ENCODE measurements around the gene GREM1. TPM values are rescaled to one million over a fixed set of nuclear protein-coding genes. Genes with fewer than 3 reads are reported as not detected.

Gene GREM1
- total RNA-seq, 2 donors from 2014 or later = 0.62 to 2.7 TPM

DNA sequence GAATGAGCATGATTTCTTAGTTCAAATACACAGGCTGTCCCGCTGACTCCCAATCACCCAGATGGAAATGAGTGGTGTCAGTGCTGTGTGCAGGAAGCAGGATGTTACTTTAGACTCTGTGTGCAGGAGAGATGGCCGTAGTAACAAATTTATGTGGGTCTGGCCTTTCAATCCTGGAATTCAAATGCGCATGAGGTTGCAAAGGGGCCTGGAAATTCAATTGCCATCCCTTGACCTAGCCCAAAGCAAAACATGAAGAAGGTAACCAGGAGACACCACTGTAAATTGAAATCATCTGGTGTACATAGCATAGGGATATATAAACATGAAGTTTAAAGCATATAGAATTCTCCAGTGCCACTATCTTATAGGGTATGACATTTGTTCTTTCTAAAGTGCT lies 33.2 kb downstream of the GREM1 start:
- 60 to 61% methylated on average over 3 of the region's 3 CpGs for WGBS, 2 experiments (ENCODE audit: insufficient coverage in 1 of 2, insufficient read length in 1 of 2)
- H3K9ac ChIP-seq (ENCODE audit: extremely low read depth, low read length, poor library complexity, severe bottlenecking) = no peak overlapping the region
- H3K4me3 Mint-ChIP-seq = no peak overlapping the region
- H3K9me3 Mint-ChIP-seq = no peaks in the 10 kb centered on the region
- no peaks in the 10 kb centered on the region for H3K27me3 Mint-ChIP-seq (ENCODE audit: insufficient read depth)
- no peak overlapping the region for H3K27ac Mint-ChIP-seq
- DNase-seq = no peak
- H3K4me1 Mint-ChIP-seq = no peaks in the 10 kb centered on the region
- H3K9me3 ChIP-seq (ENCODE audit: control insufficient read depth, low read length) = no peaks in the 10 kb centered on the region
- no peak overlapping the region for H3K4me3 ChIP-seq (ENCODE audit: low read length)
- TF ChIP-seq, protein P1, sequence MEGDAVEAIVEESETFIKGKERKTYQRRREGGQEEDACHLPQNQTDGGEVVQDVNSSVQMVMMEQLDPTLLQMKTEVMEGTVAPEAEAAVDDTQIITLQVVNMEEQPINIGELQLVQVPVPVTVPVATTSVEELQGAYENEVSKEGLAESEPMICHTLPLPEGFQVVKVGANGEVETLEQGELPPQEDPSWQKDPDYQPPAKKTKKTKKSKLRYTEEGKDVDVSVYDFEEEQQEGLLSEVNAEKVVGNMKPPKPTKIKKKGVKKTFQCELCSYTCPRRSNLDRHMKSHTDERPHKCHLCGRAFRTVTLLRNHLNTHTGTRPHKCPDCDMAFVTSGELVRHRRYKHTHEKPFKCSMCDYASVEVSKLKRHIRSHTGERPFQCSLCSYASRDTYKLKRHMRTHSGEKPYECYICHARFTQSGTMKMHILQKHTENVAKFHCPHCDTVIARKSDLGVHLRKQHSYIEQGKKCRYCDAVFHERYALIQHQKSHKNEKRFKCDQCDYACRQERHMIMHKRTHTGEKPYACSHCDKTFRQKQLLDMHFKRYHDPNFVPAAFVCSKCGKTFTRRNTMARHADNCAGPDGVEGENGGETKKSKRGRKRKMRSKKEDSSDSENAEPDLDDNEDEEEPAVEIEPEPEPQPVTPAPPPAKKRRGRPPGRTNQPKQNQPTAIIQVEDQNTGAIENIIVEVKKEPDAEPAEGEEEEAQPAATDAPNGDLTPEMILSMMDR (conservative IDR thresholded peaks at IDR 0.05) = no peak
- no peak overlapping the region for H3K27ac ChIP-seq (ENCODE audit: low read depth, low read length)
- H3K36me3 ChIP-seq (ENCODE audit: control insufficient read depth, insufficient read depth, low read length) = no peaks in the 10 kb centered on the region
- no peaks in the 10 kb centered on the region for H3K27me3 ChIP-seq (ENCODE audit: control insufficient read depth, insufficient read depth, low read length, poor library complexity, severe bottlenecking)
- H3K36me3 Mint-ChIP-seq (ENCODE audit: low read depth) = no peaks in the 10 kb centered on the region
- H3K4me1 ChIP-seq (ENCODE audit: control insufficient read depth, insufficient read depth, low read length) = no peaks in the 10 kb centered on the region

- H3K36me3 ChIP-seq (ENCODE audit: control insufficient read depth, insufficient read depth, low read length) = no peaks in the 10 kb centered on the region
- Mint-ChIP-seq H3K4me3 (no peak overlapping the region), H3K36me3 (ENCODE audit: low read depth) (no peaks in the 10 kb centered on the region), H3K27ac (no peak overlapping the region), H3K4me1 (no peaks in the 10 kb centered on the region), H3K9me3 (peaks cover 5% of the 10 kb centered on the region), H3K27me3 (ENCODE audit: insufficient read depth) (peaks cover 2% of the 10 kb centered on the region)
- H3K27ac ChIP-seq (ENCODE audit: low read depth, low read length) = no peak overlapping the region
- 71 to 93% methylated on average over 2 of the region's 2 CpGs for WGBS, 2 experiments (ENCODE audit: insufficient coverage in 1 of 2, insufficient read length in 1 of 2)
- DNase-seq = no peak
- no peaks in the 10 kb centered on the region for H3K27me3 ChIP-seq (ENCODE audit: control insufficient read depth, insufficient read depth, low read length, poor library complexity, severe bottlenecking)
- no peak overlapping the region for H3K4me3 ChIP-seq (ENCODE audit: low read length)
- H3K9ac ChIP-seq (ENCODE audit: extremely low read depth, low read length, poor library complexity, severe bottlenecking) = no peak overlapping the region
- TF ChIP-seq, protein P1 (conservative IDR thresholded peaks at IDR 0.05) = no peak
- no peaks in the 10 kb centered on the region for H3K4me1 ChIP-seq (ENCODE audit: control insufficient read depth, insufficient read depth, low read length)
- H3K9me3 ChIP-seq (ENCODE audit: control insufficient read depth, low read length) = no peaks in the 10 kb centered on the region
Observed at GRCh38 chr15:32757426-32757825, 39.6 kb downstream of the GREM1 start.

- Histone ChIP-seq H3K36me3 (ENCODE audit: control insufficient read depth, insufficient read depth, low read length) (no peaks in the 10 kb centered on the region), H3K27ac (ENCODE audit: low read depth, low read length) (no peak overlapping the region), H3K9ac (ENCODE audit: extremely low read depth, low read length, poor library complexity, severe bottlenecking) (no peak overlapping the region), H3K9me3 (ENCODE audit: control insufficient read depth, low read length) (no peaks in the 10 kb centered on the region), H3K4me3 (ENCODE audit: low read length) (no peak overlapping the region), H3K27me3 (ENCODE audit: control insufficient read depth, insufficient read depth, low read length, poor library complexity, severe bottlenecking) (no peaks in the 10 kb centered on the region), H3K4me1 (ENCODE audit: control insufficient read depth, insufficient read depth, low read length) (no peaks in the 10 kb centered on the region)
- Mint-ChIP-seq H3K4me3 (no peak overlapping the region), H3K27me3 (ENCODE audit: insufficient read depth) (no peaks in the 10 kb centered on the region), H3K9me3 (peaks cover 7% of the 10 kb centered on the region), H3K36me3 (ENCODE audit: low read depth) (no peaks in the 10 kb centered on the region), H3K27ac (no peak overlapping the region), H3K4me1 (no peaks in the 10 kb centered on the region)
- TF ChIP-seq, protein P1 (conservative IDR thresholded peaks at IDR 0.05) = no peak
- 94 to 100% methylated on average over 1 of the region's 1 CpG for WGBS, 2 experiments (ENCODE audit: insufficient coverage in 1 of 2, insufficient read length in 1 of 2)
- no peak for DNase-seq
Observed at GRCh38 chr15:32763295-32763694, 45.5 kb downstream of the GREM1 start.
